GM12801 (cell line): ENCODE measurements around the gene OR2Y1.

Source experiments
- CTCF ChIP-seq: IDR thresholded peaks from one replicate; pipeline ENCODE4 v1.5.1; 2011; ENCODE audit warnings: control low read depth; ENCODE audit not compliant: insufficient read length; ENCODE audit errors: extremely low read depth

OR2Y1 gene

GRCh38 chr5:180739958-180740357, at the start of gene OR2Y1:
Gene OR2Y1 (minus strand): TSS chr5:180740058. CDS start chr5:180740058, 0 bp downstream.
- TF ChIP-seq CTCF = no peak

- TF ChIP-seq CTCF = no peak
Observed at GRCh38 chr5:180787711-180788431, 48.0 kb upstream of the OR2Y1 start.

- TF ChIP-seq CTCF = no peak
Observed at GRCh38 chr5:180786531-180787398, 46.9 kb upstream of the OR2Y1 start.

GRCh38 chr5:180785794-180786221, 46.0 kb upstream of the OR2Y1 start:
- TF ChIP-seq CTCF = no peak

GRCh38 chr5:180785121-180785781, 45.4 kb upstream of the OR2Y1 start:
- TF ChIP-seq CTCF = no peak

- TF ChIP-seq CTCF = no peak
Observed at GRCh38 chr5:180784497-180785097, 44.7 kb upstream of the OR2Y1 start.
